Parathyroid adenoma (tissue), 2 donors: ENCODE data around the gene COL23A1.

Experiments used
- H2AFZ ChIP-seq: fragments of 300-600 bp; sonication (generic); one replicate; pipeline ENCODE4 v1.7.0; 2017; ENCODE audit warnings: antibody characterized with exemption, mild to moderate bottlenecking
- H3K27ac ChIP-seq: fragments of 300-600 bp; sonication (generic); one replicate; pipeline ENCODE4 v1.7.0; 2017
- H3K27me3 ChIP-seq: fragments of 300-600 bp; sonication (generic); one replicate; pipeline ENCODE4 v1.7.0; 2017; ENCODE audit warnings: low read length; ENCODE audit not compliant: control insufficient read depth, insufficient read depth
- H3K36me3 ChIP-seq: fragments of 300-600 bp; sonication (generic); one replicate; pipeline ENCODE4 v1.7.0; 2017; ENCODE audit warnings: low read length; ENCODE audit not compliant: control insufficient read depth, insufficient read depth
- H3K4me1 ChIP-seq: fragments of 300-600 bp; sonication (generic); one replicate; pipeline ENCODE4 v1.7.0; 2017; ENCODE audit warnings: control low read depth
- H3K4me2 ChIP-seq: fragments of 300-600 bp; sonication (generic); one replicate; pipeline ENCODE4 v1.7.0; 2017; ENCODE audit warnings: low read length
- H3K4me3 ChIP-seq: fragments of 300-600 bp; sonication (generic); one replicate; pipeline ENCODE4 v1.7.0; 2017; ENCODE audit warnings: low read depth, low read length
- H3K79me2 ChIP-seq: fragments of 300-600 bp; sonication (generic); one replicate; pipeline ENCODE4 v1.7.0; 2017; ENCODE audit warnings: control low read depth
- H3K9ac ChIP-seq: fragments of 300-600 bp; sonication (generic); one replicate; pipeline ENCODE4 v1.7.0; 2017; ENCODE audit warnings: mild to moderate bottlenecking
- H3K9me3 ChIP-seq: fragments of 300-600 bp; sonication (generic); one replicate; pipeline ENCODE4 v1.7.0; 2017; ENCODE audit warnings: low read length; ENCODE audit not compliant: control insufficient read depth
- TF ChIP-seq, protein P1 (sequence below): fragments of 300-600 bp; sonication (generic); IDR thresholded peaks from one replicate; pipeline ENCODE4 v1.7.0; 2017; ENCODE audit warnings: antibody characterized with exemption, mild to moderate bottlenecking
- donor health status: primary hyperparathyroidism.

Gene COL23A1

DNA sequence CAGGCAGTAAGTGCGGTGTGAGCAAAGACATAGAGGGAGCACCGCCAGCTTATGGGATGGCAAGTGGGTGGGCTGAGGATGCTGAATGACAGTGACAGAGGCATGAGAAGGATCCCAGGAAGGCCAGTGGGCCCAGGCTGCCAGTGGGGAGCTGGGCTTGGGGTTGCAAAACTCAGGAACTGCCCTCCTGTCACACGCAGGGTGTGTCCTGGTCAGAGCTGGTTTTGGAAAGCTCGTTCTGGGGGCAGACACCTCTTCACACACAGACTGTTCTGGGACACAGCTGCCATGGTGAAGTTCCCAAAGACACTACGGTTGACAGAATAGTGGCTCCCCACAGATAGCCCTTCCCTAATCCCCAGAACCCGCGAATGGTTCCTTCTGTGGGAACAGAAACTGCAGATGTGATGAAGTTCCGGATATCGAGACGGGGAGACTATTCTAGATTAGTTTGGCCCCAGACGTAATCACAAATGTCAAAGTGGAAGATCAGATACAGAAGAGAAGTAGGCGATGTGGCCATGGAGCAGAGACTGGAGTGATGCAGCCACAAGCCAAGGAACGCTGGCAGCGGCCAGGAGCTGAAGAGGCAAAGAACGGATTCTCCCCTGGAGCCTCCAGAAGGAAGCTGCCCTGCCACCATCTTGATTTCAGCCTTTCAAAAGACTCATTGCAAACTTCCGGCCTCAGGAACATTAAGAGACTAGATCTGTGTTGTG, 159.0 kb downstream of the COL23A1 start:
- Histone ChIP-seq H3K36me3 (no peaks in the 10 kb centered on the region), H3K9me3 (no peaks in the 10 kb centered on the region), H3K27me3 (no peaks in the 10 kb centered on the region), H3K4me2 (no peak overlapping the region), H3K27ac (no peak overlapping the region), H3K79me2 (no peaks in the 10 kb centered on the region), H2AFZ (no peak overlapping the region), H3K4me1 (peaks cover 19% of the 10 kb centered on the region), H3K4me3 (no peak overlapping the region), H3K9ac (no peak overlapping the region)
- TF ChIP-seq, protein P1, sequence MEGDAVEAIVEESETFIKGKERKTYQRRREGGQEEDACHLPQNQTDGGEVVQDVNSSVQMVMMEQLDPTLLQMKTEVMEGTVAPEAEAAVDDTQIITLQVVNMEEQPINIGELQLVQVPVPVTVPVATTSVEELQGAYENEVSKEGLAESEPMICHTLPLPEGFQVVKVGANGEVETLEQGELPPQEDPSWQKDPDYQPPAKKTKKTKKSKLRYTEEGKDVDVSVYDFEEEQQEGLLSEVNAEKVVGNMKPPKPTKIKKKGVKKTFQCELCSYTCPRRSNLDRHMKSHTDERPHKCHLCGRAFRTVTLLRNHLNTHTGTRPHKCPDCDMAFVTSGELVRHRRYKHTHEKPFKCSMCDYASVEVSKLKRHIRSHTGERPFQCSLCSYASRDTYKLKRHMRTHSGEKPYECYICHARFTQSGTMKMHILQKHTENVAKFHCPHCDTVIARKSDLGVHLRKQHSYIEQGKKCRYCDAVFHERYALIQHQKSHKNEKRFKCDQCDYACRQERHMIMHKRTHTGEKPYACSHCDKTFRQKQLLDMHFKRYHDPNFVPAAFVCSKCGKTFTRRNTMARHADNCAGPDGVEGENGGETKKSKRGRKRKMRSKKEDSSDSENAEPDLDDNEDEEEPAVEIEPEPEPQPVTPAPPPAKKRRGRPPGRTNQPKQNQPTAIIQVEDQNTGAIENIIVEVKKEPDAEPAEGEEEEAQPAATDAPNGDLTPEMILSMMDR = no peak

DNA sequence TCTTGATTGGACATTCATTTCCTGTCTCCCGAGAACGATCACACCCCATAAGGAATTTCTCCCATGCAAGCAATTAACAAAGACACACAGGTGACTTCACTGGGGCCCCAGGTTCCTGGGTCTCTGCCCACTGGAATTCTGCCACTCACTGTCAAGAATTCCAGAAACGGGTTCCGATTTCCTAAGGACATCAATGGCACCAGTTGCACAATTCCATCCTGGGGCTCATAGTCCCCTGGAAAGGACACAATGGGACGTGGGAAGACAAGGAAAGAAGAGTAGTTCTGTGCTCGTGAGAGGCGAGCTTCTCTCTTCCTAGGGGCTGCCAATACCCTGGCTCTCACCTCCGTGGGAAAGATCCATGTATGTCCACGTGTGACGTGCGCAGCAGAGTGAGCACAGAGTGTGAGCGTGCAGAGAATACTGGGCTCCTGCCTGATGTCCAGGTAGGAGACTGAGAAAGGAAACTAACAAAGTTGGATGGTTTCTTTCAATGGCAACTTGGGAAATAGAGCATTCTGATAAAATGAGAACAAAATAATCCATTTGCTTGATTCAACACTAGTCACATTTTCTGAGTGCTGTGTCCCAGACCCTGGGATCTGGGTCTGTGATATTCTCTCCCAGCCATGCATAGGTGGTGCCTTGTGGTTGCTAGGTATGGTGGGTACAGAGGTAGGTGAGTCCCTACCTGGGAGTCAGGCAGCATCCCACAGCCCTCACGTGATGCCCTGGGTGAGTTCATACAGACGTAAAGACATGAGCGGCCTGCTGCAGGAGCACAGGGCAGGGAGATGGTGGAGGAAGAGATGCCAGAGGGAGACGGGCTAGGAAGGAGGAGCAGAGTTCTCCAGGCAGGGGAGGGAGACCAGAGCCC, 159.8 kb downstream of the COL23A1 start:
- H3K27ac ChIP-seq = no peak overlapping the region
- no peak overlapping the region for H3K4me2 ChIP-seq
- peaks cover 19% of the 10 kb centered on the region for H3K4me1 ChIP-seq
- no peaks in the 10 kb centered on the region for H3K79me2 ChIP-seq
- H2AFZ ChIP-seq = no peak overlapping the region
- TF ChIP-seq, protein P1 = no peak
- no peaks in the 10 kb centered on the region for H3K36me3 ChIP-seq
- H3K9me3 ChIP-seq = no peaks in the 10 kb centered on the region
- H3K4me3 ChIP-seq = no peak overlapping the region
- no peak overlapping the region for H3K9ac ChIP-seq
- H3K27me3 ChIP-seq = no peaks in the 10 kb centered on the region

DNA sequence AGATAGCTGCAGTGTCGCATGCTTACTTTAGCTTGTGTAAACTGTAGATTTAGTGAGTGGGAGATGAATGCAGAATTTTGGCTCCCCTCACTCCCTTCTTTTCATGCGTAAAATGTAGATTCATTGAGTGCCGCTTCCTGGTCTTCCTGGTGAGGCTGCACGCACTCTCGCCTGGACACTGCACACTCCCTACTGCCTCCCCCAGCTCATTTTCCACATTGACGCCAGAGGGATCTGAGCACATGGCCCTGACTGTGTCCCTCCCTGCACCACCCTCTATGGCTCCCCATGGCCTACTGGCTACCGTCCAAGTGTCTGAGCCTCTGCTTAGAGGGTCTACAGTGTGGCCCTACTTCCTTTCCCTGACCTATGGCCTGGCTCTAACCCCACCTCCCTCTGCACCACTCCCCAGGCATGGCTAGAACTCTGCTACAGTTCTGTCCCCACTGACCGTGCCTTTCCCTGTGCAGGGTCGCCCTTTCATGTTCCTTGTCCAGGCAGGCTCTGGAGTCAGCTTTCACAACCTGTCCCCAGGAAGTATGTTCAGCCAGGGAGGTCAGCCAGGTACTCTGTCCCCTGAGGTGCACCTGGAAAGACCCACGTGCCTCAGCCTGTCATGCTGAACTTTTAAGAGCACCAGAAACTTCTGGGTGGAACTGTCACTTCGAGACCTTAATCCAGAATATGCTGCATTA, 160.6 kb downstream of the COL23A1 start:
- Histone ChIP-seq H3K27me3 (no peaks in the 10 kb centered on the region), H2AFZ (peak overlapping the region; percentile 80), H3K9ac (no peak overlapping the region), H3K4me3 (no peak overlapping the region), H3K79me2 (no peaks in the 10 kb centered on the region), H3K27ac (no peak overlapping the region), H3K4me2 (no peak overlapping the region), H3K36me3 (no peaks in the 10 kb centered on the region), H3K9me3 (no peaks in the 10 kb centered on the region), H3K4me1 (peaks cover 19% of the 10 kb centered on the region)
- TF ChIP-seq, protein P1 = no peak

DNA sequence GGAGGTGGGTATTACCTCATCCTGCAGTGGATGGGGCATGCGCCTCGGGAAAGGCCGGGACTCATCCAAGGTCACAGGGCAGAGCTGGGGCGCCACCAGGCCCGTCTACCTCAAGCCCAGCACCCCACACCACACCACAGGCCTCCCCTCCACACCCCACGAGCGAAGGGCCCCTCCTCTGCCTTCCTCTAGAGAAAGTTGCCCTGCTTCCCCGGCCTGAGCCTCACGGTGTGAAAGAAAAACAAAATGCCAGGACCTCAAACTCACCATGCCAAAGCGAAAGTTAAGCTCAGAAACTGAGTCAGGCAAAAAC, 161.1 kb downstream of the COL23A1 start:
- no peak overlapping the region for H3K4me2 ChIP-seq
- H3K27ac ChIP-seq = peak overlapping the region; percentile 57
- no peak overlapping the region for H3K9ac ChIP-seq
- no peaks in the 10 kb centered on the region for H3K36me3 ChIP-seq
- TF ChIP-seq, protein P1 = no peak
- no peaks in the 10 kb centered on the region for H3K79me2 ChIP-seq
- H3K9me3 ChIP-seq = no peaks in the 10 kb centered on the region
- H3K4me3 ChIP-seq = no peak overlapping the region
- no peaks in the 10 kb centered on the region for H3K27me3 ChIP-seq
- peak overlapping the region; percentile 80 for H2AFZ ChIP-seq
- peaks cover 19% of the 10 kb centered on the region for H3K4me1 ChIP-seq
